Mucosa of rectum (tissue), 2 donors: ENCODE measurements around the gene SWAP70.

ENCODE experiments used
- H3K27ac ChIP-seq, 2 donors: one replicate each; pipeline ENCODE4 v1.7.0; 2013; ENCODE audit warnings: inconsistent platforms in 2 of 2, low read depth in 2 of 2, low read length in 2 of 2
- H3K27me3 ChIP-seq, 2 donors: one replicate each; pipeline ENCODE4 v1.7.0; 2013; ENCODE audit warnings: low read length in 2 of 2; ENCODE audit not compliant: control insufficient read depth in 2 of 2, insufficient read depth in 2 of 2
- H3K36me3 ChIP-seq, 2 donors: one replicate each; pipeline ENCODE4 v1.7.0; 2013; ENCODE audit warnings: low read length in 2 of 2; ENCODE audit not compliant: control insufficient read depth in 2 of 2, insufficient read depth in 2 of 2
- H3K4me1 ChIP-seq, 2 donors: one replicate each; pipeline ENCODE4 v1.7.0; 2013; ENCODE audit warnings: low read length in 2 of 2, mild to moderate bottlenecking in 1 of 2; ENCODE audit not compliant: control insufficient read depth in 2 of 2, insufficient read depth in 2 of 2
- H3K4me3 ChIP-seq, 2 donors: one replicate each; pipeline ENCODE4 v1.7.0; 2013; ENCODE audit warnings: low read length in 2 of 2
- H3K9ac ChIP-seq, 2 donors: one replicate each; pipeline ENCODE4 v1.7.0; 2013; ENCODE audit warnings: low read length in 2 of 2, low read depth in 1 of 2, mild to moderate bottlenecking in 1 of 2
- H3K9me3 ChIP-seq, 2 donors: one replicate each; pipeline ENCODE4 v1.7.0; 2013; ENCODE audit warnings: low read length in 2 of 2; ENCODE audit not compliant: control insufficient read depth in 2 of 2
- donor health status: healthy.
- donor health status: Normal muscosa, but diverticular disease.

The SWAP70 gene

GRCh38 chr11:9799886-9800285 lies 136.0 kb downstream of the SWAP70 start:
- Histone ChIP-seq H3K36me3 (peaks cover 0 to 2% of the 10 kb centered on the region in 2 donors), H3K9ac (no peak overlapping the region), H3K27ac (no peak overlapping the region), H3K9me3 (no peaks in the 10 kb centered on the region), H3K27me3 (no peaks in the 10 kb centered on the region), H3K4me1 (no peaks in the 10 kb centered on the region), H3K4me3 (no peak overlapping the region)

GRCh38 chr11:9802291-9802861 lies 138.5 kb downstream of the SWAP70 start:
- no peak overlapping the region for H3K27ac ChIP-seq
- no peak overlapping the region for H3K4me3 ChIP-seq
- H3K4me1 ChIP-seq: no peaks in the 10 kb centered on the region
- H3K9me3 ChIP-seq: no peaks in the 10 kb centered on the region
- no peak overlapping the region for H3K9ac ChIP-seq
- peaks cover 5 to 6% of the 10 kb centered on the region in 2 donors for H3K36me3 ChIP-seq
- no peaks in the 10 kb centered on the region for H3K27me3 ChIP-seq
